NCI-H1694 (cell line): Measurements from ENCODE around the gene ITGB6.

Experiments
- DNase-seq: peaks from one replicate; lab custom pipeline; 2025; lab: John Stamatoyannopoulos, UW

ITGB6 gene

DNA sequence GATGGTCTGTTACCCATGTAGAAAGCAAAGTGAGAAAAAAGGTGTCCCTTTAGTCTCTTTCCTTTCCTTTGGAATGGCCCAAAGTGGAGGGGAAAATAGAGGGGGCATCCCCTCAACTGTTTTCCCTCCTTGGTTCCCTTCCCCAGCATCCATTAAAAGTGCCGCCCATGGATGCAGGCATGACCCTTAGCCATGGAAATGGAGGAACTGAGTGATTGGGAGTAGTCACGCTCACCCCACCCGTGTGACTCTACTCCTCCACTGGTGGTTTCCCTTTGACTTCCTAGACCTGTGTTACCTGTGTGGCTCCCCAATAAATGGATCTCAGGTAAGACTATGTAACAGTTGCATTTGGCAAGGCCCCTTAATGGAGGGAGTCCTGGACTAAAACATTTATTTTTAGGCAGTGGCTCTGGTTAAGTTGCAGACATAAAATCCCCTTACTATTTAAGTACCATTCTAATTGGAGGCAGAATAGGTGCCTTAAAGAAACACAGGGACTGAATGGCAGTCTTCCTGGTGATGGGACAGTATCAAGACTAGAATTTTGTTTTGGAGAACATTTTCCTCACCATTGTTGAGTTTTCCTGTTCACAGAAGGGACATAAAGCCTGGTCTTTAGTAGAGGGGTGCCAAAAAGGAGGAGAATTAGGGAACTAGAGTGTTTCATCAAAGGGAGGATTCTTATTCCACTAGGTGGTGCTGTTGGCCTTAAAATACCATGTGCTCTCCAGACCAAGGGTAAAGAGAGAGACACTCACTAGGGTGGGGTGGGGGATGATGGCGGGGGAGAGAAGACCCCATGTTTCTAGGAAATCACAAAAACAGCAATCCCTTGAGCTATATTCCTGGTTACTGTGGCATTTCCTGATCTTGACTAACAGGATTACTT, 112.0 kb downstream of the ITGB6 start:
- DNase-seq, result no peak

- no peak for DNase-seq
Observed at GRCh38 chr2:160085662-160086061, 114.4 kb downstream of the ITGB6 start.

- no peak for DNase-seq
Observed at GRCh38 chr2:160077912-160078810, 121.9 kb downstream of the ITGB6 start.

- DNase-seq, result no peak
Observed at GRCh38 chr2:160076914-160077313, 123.2 kb downstream of the ITGB6 start.

DNA sequence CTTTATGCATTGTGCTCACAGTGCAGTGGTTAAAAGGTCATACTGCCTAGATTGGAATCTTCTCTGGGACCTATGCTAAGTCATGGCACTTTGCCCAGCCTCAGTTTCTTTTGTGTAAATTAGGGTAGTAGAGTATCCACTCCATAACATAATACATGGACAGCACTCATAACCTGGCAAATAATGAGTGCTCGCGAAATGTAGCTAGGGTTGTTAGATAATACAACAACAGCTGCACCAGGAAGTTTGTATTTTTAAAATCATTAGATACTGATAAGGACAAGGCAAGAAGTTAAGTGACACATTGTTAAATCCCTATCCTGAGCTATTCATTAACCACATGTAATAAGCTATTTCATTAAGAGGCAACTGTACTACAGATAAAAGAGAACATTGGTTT, 123.8 kb downstream of the ITGB6 start:
- DNase-seq, result no peak

- DNase-seq, result no peak
Observed at GRCh38 chr2:160075171-160075570, 124.9 kb downstream of the ITGB6 start.

DNA sequence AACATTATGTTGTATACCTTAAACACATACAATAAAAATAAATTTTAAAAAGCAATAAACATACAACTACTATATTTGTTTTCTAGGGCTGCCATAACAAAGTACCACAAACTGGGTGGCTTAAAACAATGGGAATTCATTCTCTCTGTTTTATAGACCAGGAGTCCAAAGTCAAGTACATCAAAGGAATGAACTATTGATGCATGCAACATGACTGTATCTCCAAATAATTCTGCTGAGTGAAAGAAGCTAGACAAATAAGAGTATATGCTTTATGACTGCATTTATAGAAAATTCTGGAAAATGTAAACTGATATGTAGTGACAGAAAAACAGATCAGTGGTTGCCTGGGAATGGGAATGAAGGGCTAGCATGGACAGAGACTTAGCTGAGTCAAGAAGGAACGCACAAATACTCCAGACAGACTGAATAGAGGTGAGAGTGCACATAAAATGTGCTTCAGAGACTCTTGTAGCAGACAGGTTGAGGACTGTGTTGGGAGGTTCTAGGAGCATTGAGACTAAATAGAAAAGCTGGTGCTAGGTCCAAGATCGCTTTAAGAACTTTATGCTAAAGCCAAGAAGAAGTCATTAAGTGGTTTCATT, 126.7 kb downstream of the ITGB6 start:
- DNase-seq, result no peak

DNA sequence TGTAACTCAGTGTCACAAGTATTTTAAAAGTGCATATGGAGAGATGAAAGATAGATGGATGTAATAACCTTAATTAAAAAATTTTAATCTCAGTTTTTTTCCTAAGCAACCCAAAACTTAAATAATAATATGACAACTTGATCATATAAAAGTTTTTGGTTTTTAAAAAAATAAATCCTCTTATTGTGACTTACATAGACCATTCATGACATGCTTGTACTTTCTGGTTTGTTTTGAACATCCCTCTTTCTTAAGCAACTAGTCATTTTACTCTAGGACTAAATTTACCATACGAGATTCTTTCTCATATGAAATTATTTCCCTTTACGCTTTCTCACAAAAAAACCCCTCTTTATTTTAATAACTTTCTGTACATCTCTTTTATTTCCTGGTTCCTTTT, 131.2 kb downstream of the ITGB6 start:
- no peak for DNase-seq

- no peak for DNase-seq
Observed at GRCh38 chr2:160064916-160065315, 135.2 kb downstream of the ITGB6 start.

- no peak for DNase-seq
Observed at GRCh38 chr2:160063879-160064612, 136.0 kb downstream of the ITGB6 start.

DNA sequence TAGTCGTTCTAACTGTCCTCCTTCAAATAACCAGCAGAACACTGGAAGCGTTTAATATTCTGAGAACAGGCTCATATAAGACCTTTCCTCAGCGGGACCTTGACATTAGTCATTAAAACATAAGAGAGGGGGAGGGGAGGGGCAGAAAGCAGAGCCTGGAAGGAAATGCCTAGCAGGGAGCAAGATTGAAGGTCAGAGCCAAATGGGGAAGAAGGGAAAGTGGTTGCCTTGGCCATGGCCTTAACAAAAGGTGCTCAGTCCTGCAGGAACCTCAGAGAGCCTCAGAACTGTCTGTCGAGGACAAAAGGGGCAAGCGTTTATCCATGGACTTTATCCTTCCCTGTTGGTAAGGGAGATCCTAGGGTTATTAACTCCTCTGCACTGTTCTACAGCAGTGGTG, 136.8 kb downstream of the ITGB6 start:
- DNase-seq, result no peak

DNA sequence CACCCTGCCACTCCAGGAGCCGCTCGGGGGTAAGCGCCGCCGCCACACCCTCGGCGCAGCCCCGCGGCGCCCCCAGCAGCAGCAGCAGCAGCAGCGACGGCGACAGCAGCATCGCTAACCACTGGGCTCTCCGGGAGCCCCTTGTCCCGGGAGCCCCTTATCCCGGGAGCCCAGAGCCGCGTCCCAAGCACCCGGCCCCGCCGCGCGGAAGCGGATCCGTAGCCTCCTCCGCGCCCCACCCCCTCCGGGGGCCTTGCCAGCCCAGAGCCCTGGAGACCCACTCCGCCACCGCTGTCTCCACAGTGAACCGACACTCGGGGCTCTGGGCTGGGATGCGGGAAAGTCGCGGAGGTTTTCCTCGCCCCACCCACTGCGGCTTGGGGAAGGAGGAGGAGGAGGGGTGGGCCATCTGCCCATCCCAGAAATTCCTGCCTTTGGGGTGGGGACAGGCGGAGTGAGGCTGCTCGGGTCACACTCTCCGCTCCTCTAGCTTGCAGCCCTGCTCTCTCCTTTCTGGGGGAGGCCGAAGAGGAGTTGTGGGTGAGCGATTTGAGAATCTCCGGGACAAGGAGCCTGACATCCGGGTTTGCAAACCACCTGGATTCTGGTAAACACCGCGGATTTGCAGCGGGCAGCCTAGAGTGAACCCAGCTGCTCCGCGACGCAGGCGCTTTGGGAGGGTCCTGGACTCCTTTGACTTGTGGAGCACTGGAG, 137.6 kb downstream of the ITGB6 start, which contains the start of gene PLA2R1:
Gene PLA2R1 (minus strand): TSS at position 324 of the 714 bp plus-strand sequence. CDS start 212 bp downstream, at position 112.
- no peak for DNase-seq

DNA sequence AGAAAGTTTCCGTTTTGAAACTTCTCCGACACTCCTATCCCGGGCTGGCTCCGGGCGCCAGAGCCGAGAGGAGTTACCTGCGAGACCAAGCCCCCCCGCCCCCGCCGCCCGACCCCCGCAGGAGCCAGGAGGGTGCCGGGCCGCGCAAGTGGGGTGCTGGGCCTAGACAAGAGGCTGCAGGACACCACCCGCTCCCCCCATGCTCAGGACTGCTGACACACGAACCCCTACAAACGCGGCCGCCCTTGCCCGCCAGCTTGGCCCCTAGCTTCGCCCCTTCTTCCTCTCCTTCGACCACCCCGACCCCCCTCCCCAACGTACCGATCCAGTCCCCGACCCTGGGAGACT, 138.2 kb downstream of the ITGB6 start:
- no peak for DNase-seq

DNA sequence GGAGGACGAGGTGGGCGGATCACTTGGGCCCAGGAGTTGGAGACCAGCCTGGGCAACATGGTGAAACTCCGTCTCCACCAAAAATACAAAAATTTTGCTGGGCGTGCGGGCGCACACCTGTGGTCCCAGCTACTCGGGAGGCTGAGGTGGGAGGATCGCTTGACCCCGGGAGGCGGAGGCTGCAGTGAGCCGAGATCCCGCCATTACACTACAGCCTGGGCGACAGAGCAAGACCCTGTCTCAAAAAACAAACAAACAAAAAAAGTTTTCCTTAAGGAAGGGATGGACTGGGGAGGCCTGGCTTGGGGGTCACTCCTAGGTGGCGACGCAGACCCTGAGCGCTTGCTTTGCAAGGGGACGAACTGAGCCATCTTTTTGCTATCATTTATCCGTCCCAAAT, 138.5 kb downstream of the ITGB6 start:
- no peak for DNase-seq

DNA sequence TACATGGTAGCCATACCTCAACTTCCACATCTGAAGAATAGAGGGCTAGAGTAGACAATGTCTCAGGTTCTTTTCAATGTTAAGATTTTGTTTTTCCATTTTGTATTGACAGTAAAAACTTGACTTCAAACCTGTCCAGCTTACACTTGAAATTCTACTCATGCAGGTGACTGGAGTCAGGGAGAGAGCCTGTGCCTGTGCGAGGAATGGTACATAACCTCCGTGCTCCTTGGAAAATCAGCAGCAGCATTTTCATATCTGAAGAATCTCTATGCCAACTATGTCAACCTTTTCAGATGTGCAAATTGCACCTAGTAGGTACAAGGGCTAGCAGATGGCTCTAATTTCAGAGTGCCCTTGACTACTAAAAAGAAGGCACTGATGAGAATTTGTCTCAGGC, 139.8 kb downstream of the ITGB6 start:
- DNase-seq, result no peak

DNA sequence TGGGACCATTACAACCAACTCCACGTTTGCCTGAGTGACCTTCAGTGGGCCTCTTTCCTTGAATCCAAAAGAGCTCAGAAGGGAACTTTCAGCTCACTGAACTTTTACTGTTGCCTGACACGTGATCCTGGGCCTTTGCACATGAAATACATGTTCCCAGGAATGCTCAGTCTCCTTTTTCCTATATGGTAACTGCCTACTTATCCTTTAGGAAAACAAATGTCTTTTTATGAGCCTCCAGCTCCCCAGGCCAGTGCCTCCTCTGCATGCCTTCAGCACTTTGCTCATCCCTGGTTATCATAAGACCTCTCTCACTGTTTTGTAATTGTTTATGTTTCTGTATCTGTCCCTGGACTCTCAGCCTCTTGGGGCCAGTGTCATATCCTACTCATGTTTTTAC, 142.7 kb downstream of the ITGB6 start:
- no peak for DNase-seq

GRCh38 chr2:160055726-160056108, 144.4 kb downstream of the ITGB6 start:
- no peak for DNase-seq

GRCh38 chr2:160054984-160055725, 144.9 kb downstream of the ITGB6 start:
- no peak for DNase-seq

- DNase-seq, result no peak
Observed at GRCh38 chr2:160053946-160054345, 146.1 kb downstream of the ITGB6 start.

GRCh38 chr2:160052531-160052930, 147.5 kb downstream of the ITGB6 start:
- DNase-seq, result no peak
